NK-92 (cell line): ENCODE results near the gene GSPT2.
"Not testable (repeated sequence)": the region's sequence is repeated elsewhere in the genome, so short reads cannot be mapped to it uniquely, and the experiment has no call there.

ENCODE experiments used
- DNase-seq: peaks from one replicate; lab custom pipeline; 2025; ENCODE audit not compliant: unreplicated experiment; lab: John Stamatoyannopoulos, UW

Gene GSPT2

GRCh38 chrX:51743179-51743957 lies at the start of gene GSPT2:
GSPT2 (plus strand) TSS chrX:51743442; CDS start chrX:51743627, 185 bp downstream.
- no peak for DNase-seq

- DNase-seq: no peak
These were observed 49.0 kb upstream of the GSPT2 start for GRCh38 chrX:51694254-51694653.

GRCh38 chrX:51697397-51697796 lies 45.8 kb upstream of the GSPT2 start:
- no peak for DNase-seq

- DNase-seq: not testable (repeated sequence)
These were observed 32.7 kb upstream of the GSPT2 start, which contains the start of gene CENPVL1 for GRCh38 chrX:51710277-51711164. CENPVL1 (plus strand) TSS chrX:51710512; CDS start chrX:51710512, 0 bp downstream.

GRCh38 chrX:51712943-51713647 lies 30.1 kb upstream of the GSPT2 start:
- DNase-seq: not testable (repeated sequence)

GRCh38 chrX:51728202-51728601 lies 15.0 kb upstream of the GSPT2 start:
- DNase-seq: no peak

GRCh38 chrX:51737091-51737490 lies 6.2 kb upstream of the GSPT2 start:
- no peak for DNase-seq

- DNase-seq: no peak
These were observed 656 bp upstream of the GSPT2 start for GRCh38 chrX:51742586-51742985.

- no peak for DNase-seq
These were observed 4.4 kb downstream of the GSPT2 start for GRCh38 chrX:51747671-51748070.

GRCh38 chrX:51759055-51759839 lies 16.0 kb downstream of the GSPT2 start:
- no peak for DNase-seq

GRCh38 chrX:51760657-51761056 lies 17.4 kb downstream of the GSPT2 start:
- DNase-seq: no peak

GRCh38 chrX:51766546-51766945 lies 23.3 kb downstream of the GSPT2 start:
- no peak for DNase-seq

- no peak for DNase-seq
These were observed 33.6 kb downstream of the GSPT2 start for GRCh38 chrX:51776851-51777250.

GRCh38 chrX:51779306-51779705 lies 36.1 kb downstream of the GSPT2 start:
- DNase-seq: no peak

- DNase-seq: no peak
These were observed 51.9 kb downstream of the GSPT2 start for GRCh38 chrX:51795136-51795535.
